Activated naive CD8-positive, alpha-beta T cell treated with anti-CD3 and anti-CD28 coated beads, Interleukin-2, amount 10 ng/mL, durations not matched to agents 7 days and 5 days (primary cell): ENCODE results near the gene APBA2. TPM values are rescaled to one million over a fixed set of nuclear protein-coding genes. Genes with fewer than 3 reads are reported as not detected.

Source experiments
- ATAC-seq: fragments of 150-1000 bp; cut with Tn5 transposase; one replicate; pipeline ENCODE4 v1.10.0; 2021; ENCODE audit warnings: low read depth, moderate library complexity
- POLR2A ChIA-PET: fragments of 350-600 bp; sonication (Branson Sonifier 250); formaldehyde crosslinking; loops from one replicate; lab custom pipeline; 2021; ENCODE audit warnings: antibody characterized with exemption; lab: Charles Lee
- DNase-seq: peaks from one replicate; pipeline ENCODE4 v3.0.0; 2021
- H3K27ac Mint-ChIP-seq: one replicate; pipeline ENCODE4 v1.8.0; 2022; ENCODE audit warnings: mild to moderate bottlenecking, mixed read lengths
- H3K27me3 Mint-ChIP-seq: one replicate; pipeline ENCODE4 v1.8.0; 2022; ENCODE audit warnings: mild to moderate bottlenecking, moderate library complexity, mixed read lengths
- H3K36me3 Mint-ChIP-seq: one replicate; pipeline ENCODE4 v1.8.0; 2021; ENCODE audit warnings: mild to moderate bottlenecking, mixed read lengths
- H3K4me1 Mint-ChIP-seq: one replicate; pipeline ENCODE4 v1.8.0; 2021; ENCODE audit warnings: mixed read lengths
- H3K4me3 Mint-ChIP-seq: one replicate; pipeline ENCODE4 v1.8.0; 2022; ENCODE audit warnings: mild to moderate bottlenecking, moderate library complexity, mixed read lengths
- H3K9me3 Mint-ChIP-seq: one replicate; pipeline ENCODE4 v1.8.0; 2021; ENCODE audit warnings: mixed read lengths
- total RNA-seq, 2 experiments: library from RNA; stranded (reverse); gene quantifications; one replicate each; pipeline ENCODE4 v1.2.3, GENCODE V29; 2021

APBA2 gene
- total RNA-seq, 2 experiments from 2014 or later: 65.1 to 66.0 TPM

- Mint-ChIP-seq H3K4me3 (no peak overlapping the region), H3K36me3 (peaks cover 10% of the 10 kb centered on the region), H3K9me3 (no peaks in the 10 kb centered on the region), H3K27me3 (peaks cover 2% of the 10 kb centered on the region), H3K27ac (no peak overlapping the region), H3K4me1 (peaks cover 35% of the 10 kb centered on the region)
- DNase-seq (no peak), ATAC-seq (no peak)
- POLR2A ChIA-PET: no interaction called here
These were observed 162.2 kb downstream of the APBA2 start for GRCh38 chr15:29048011-29048410.

- peak overlapping the region; percentile 29 for H3K4me3 Mint-ChIP-seq
- peaks cover 16% of the 10 kb centered on the region for H3K36me3 Mint-ChIP-seq
- H3K4me1 Mint-ChIP-seq: peaks cover 27% of the 10 kb centered on the region
- H3K9me3 Mint-ChIP-seq: no peaks in the 10 kb centered on the region
- POLR2A ChIA-PET: interaction anchor here (0.9 to 1.2 kb wide), 3 partner anchors 11 to 37 kb away, joined by 3 to 5 read pairs (median 4); no protein-coding TSS in a partner anchor
- H3K27ac Mint-ChIP-seq: peak overlapping the region; percentile 39
- no peak for DNase-seq
- H3K27me3 Mint-ChIP-seq: peaks cover 2% of the 10 kb centered on the region
- ATAC-seq: peak; percentile 95
These were observed 165.1 kb downstream of the APBA2 start for GRCh38 chr15:29050870-29051269.

GRCh38 chr15:29051422-29051821 lies 165.6 kb downstream of the APBA2 start:
- POLR2A ChIA-PET: interaction anchor here (0.9 to 1.2 kb wide), 3 partner anchors 11 to 37 kb away, joined by 3 to 5 read pairs (median 4); no protein-coding TSS in a partner anchor
- DNase-seq: no peak
- no peak for ATAC-seq

GRCh38 chr15:29053006-29053405 lies 167.2 kb downstream of the APBA2 start:
- Mint-ChIP-seq H3K4me1 (peaks cover 34% of the 10 kb centered on the region), H3K4me3 (no peak overlapping the region), H3K9me3 (no peaks in the 10 kb centered on the region), H3K27ac (no peak overlapping the region), H3K27me3 (peaks cover 2% of the 10 kb centered on the region), H3K36me3 (peaks cover 23% of the 10 kb centered on the region)
- no peak for DNase-seq
- no peak for ATAC-seq
- POLR2A ChIA-PET: no interaction called here

More at GRCh38 chr15:29051422-29051821, 165.6 kb downstream of the APBA2 start:
- peaks cover 18% of the 10 kb centered on the region for H3K36me3 Mint-ChIP-seq
- H3K27ac Mint-ChIP-seq: peak overlapping the region; percentile 39
- peaks cover 2% of the 10 kb centered on the region for H3K27me3 Mint-ChIP-seq
- H3K9me3 Mint-ChIP-seq: no peaks in the 10 kb centered on the region
- peaks cover 29% of the 10 kb centered on the region for H3K4me1 Mint-ChIP-seq
- peak overlapping the region; percentile 29 for H3K4me3 Mint-ChIP-seq

GRCh38 chr15:29053661-29054131 lies 167.9 kb downstream of the APBA2 start:
- no peak overlapping the region for H3K4me3 Mint-ChIP-seq
- DNase-seq: no peak
- H3K4me1 Mint-ChIP-seq: peaks cover 31% of the 10 kb centered on the region
- H3K27me3 Mint-ChIP-seq: peaks cover 2% of the 10 kb centered on the region
- H3K36me3 Mint-ChIP-seq: peaks cover 24% of the 10 kb centered on the region
- no peak for ATAC-seq
- no peak overlapping the region for H3K27ac Mint-ChIP-seq
- H3K9me3 Mint-ChIP-seq: no peaks in the 10 kb centered on the region
- POLR2A ChIA-PET: no interaction called here

GRCh38 chr15:29054171-29055045 lies 168.6 kb downstream of the APBA2 start:
- Mint-ChIP-seq H3K4me1 (peaks cover 30% of the 10 kb centered on the region), H3K36me3 (peaks cover 24% of the 10 kb centered on the region), H3K4me3 (no peak overlapping the region), H3K27me3 (peaks cover 2% of the 10 kb centered on the region), H3K9me3 (no peaks in the 10 kb centered on the region), H3K27ac (no peak overlapping the region)
- no peak for DNase-seq
- POLR2A ChIA-PET: no interaction called here
- no peak for ATAC-seq

- Mint-ChIP-seq H3K4me3 (no peak overlapping the region), H3K36me3 (peaks cover 17% of the 10 kb centered on the region), H3K4me1 (peaks cover 21% of the 10 kb centered on the region), H3K27me3 (no peaks in the 10 kb centered on the region), H3K27ac (no peak overlapping the region), H3K9me3 (no peaks in the 10 kb centered on the region)
- ATAC-seq (no peak), DNase-seq (no peak)
- POLR2A ChIA-PET: no interaction called here
These were observed 170.1 kb downstream of the APBA2 start for GRCh38 chr15:29055876-29056275.

- H3K4me3 Mint-ChIP-seq: no peak overlapping the region
- ATAC-seq (no peak), DNase-seq (no peak)
- no peaks in the 10 kb centered on the region for H3K27me3 Mint-ChIP-seq
- no peak overlapping the region for H3K27ac Mint-ChIP-seq
- H3K4me1 Mint-ChIP-seq: peaks cover 10% of the 10 kb centered on the region
- H3K36me3 Mint-ChIP-seq: peaks cover 17% of the 10 kb centered on the region
- no peaks in the 10 kb centered on the region for H3K9me3 Mint-ChIP-seq
- POLR2A ChIA-PET: no interaction called here
These were observed 171.2 kb downstream of the APBA2 start for GRCh38 chr15:29056839-29057450.

GRCh38 chr15:29057856-29058255 lies 172.1 kb downstream of the APBA2 start:
- ATAC-seq (no peak), DNase-seq (no peak)
- no peaks in the 10 kb centered on the region for H3K27me3 Mint-ChIP-seq
- POLR2A ChIA-PET: no interaction called here
- H3K36me3 Mint-ChIP-seq: peaks cover 14% of the 10 kb centered on the region
- no peak overlapping the region for H3K4me3 Mint-ChIP-seq
- no peak overlapping the region for H3K27ac Mint-ChIP-seq
- H3K4me1 Mint-ChIP-seq: peaks cover 10% of the 10 kb centered on the region
- no peaks in the 10 kb centered on the region for H3K9me3 Mint-ChIP-seq

GRCh38 chr15:29058903-29059539 lies 173.2 kb downstream of the APBA2 start:
- POLR2A ChIA-PET: no interaction called here
- Mint-ChIP-seq H3K4me3 (no peak overlapping the region), H3K27me3 (no peaks in the 10 kb centered on the region), H3K27ac (no peak overlapping the region), H3K36me3 (peaks cover 12% of the 10 kb centered on the region), H3K4me1 (peaks cover 10% of the 10 kb centered on the region), H3K9me3 (no peaks in the 10 kb centered on the region)
- DNase-seq (no peak), ATAC-seq (no peak)

GRCh38 chr15:29059871-29060640 lies 174.3 kb downstream of the APBA2 start:
- ATAC-seq (no peak), DNase-seq (no peak)

GRCh38 chr15:29061746-29062145 lies 176.0 kb downstream of the APBA2 start:
- H3K36me3 Mint-ChIP-seq: peaks cover 4% of the 10 kb centered on the region
- POLR2A ChIA-PET: no interaction called here
- H3K4me3 Mint-ChIP-seq: no peak overlapping the region
- no peaks in the 10 kb centered on the region for H3K27me3 Mint-ChIP-seq
- H3K9me3 Mint-ChIP-seq: no peaks in the 10 kb centered on the region
- H3K4me1 Mint-ChIP-seq: peaks cover 14% of the 10 kb centered on the region
- DNase-seq (no peak), ATAC-seq (no peak)
- H3K27ac Mint-ChIP-seq: no peak overlapping the region

More at GRCh38 chr15:29059871-29060640, 174.3 kb downstream of the APBA2 start:
- H3K27ac Mint-ChIP-seq: no peak overlapping the region
- peaks cover 10% of the 10 kb centered on the region for H3K4me1 Mint-ChIP-seq
- no peaks in the 10 kb centered on the region for H3K27me3 Mint-ChIP-seq
- no peaks in the 10 kb centered on the region for H3K9me3 Mint-ChIP-seq
- peaks cover 12% of the 10 kb centered on the region for H3K36me3 Mint-ChIP-seq
- POLR2A ChIA-PET: no interaction called here
- H3K4me3 Mint-ChIP-seq: no peak overlapping the region

- Mint-ChIP-seq H3K27me3 (no peaks in the 10 kb centered on the region), H3K4me3 (no peak overlapping the region), H3K36me3 (peaks cover 4% of the 10 kb centered on the region), H3K9me3 (no peaks in the 10 kb centered on the region), H3K4me1 (peaks cover 14% of the 10 kb centered on the region), H3K27ac (no peak overlapping the region)
- ATAC-seq: no peak
- POLR2A ChIA-PET: no interaction called here
- DNase-seq: no peak
These were observed 176.4 kb downstream of the APBA2 start for GRCh38 chr15:29062179-29062591.
